Measurements from ENCODE around the gene ZMYM4.

- TF ChIP-seq CTCF (IDR thresholded peaks at IDR 0.05) (no peak), POLR2A (IDR thresholded peaks at IDR 0.05) (no peak)
Observed at GRCh38 chr1:35452106-35452774, 183.7 kb downstream of the ZMYM4 start.
